Gastroesophageal sphincter (tissue), 4 donors: ENCODE results near the gene RAB17. TPM values are rescaled to one million over a fixed set of nuclear protein-coding genes. Genes with fewer than 3 reads are reported as not detected.
A peak's percentile ranks its signal among the peaks of the same experiment; 100 is the strongest.

Experiments used
- ATAC-seq: fragments of 150-250 bp; one replicate; pipeline ENCODE4 v1.9.1; 2016; ENCODE audit warnings: mild to moderate bottlenecking, moderate library complexity
- H3K27ac ChIP-seq, 4 donors: fragments of 200-600 bp; sonication (generic) in 3 of 4; 1 replicate in 3 of 4; 2 replicates in 1 of 4; pipeline ENCODE4 v1.5.1; 2016 to 2019
- H3K27me3 ChIP-seq: fragments of 200-600 bp; sonication (generic); one replicate; pipeline ENCODE4 v1.5.1; 2019
- H3K36me3 ChIP-seq, 2 donors: fragments of 200-600 bp; sonication (generic); one replicate each; pipeline ENCODE4 v1.5.1; 2019; ENCODE audit warnings: control low read depth in 1 of 2
- H3K4me1 ChIP-seq, 3 donors: fragments of 200-600 bp; sonication (generic); 1 replicate in 2 of 3; 2 replicates in 1 of 3; pipeline ENCODE4 v1.5.1; 2016 to 2019; ENCODE audit warnings: control low read depth in 2 of 3
- H3K4me3 ChIP-seq, 2 donors: fragments of 200-600 bp; sonication (generic); one replicate each; pipeline ENCODE4 v1.5.1; 2019; ENCODE audit warnings: mild to moderate bottlenecking in 1 of 2, moderate library complexity in 1 of 2
- H3K9me3 ChIP-seq, 3 donors: fragments of 200-600 bp; sonication (generic); one replicate each; pipeline ENCODE4 v1.5.1; 2017 to 2019; ENCODE audit warnings: control low read depth in 2 of 3
- EP300 ChIP-seq: sonication (generic); formaldehyde crosslinking; IDR thresholded peaks from one replicate; pipeline ENCODE4 v1.6.1; 2017; ENCODE audit warnings: antibody characterized with exemption, mild to moderate bottlenecking
- POLR2A ChIP-seq, 2 donors: fragments of 450-650 bp; IDR thresholded peaks; one replicate each; pipeline ENCODE4 v1.6.1; 2017; ENCODE audit warnings: antibody characterized with exemption in 2 of 2, mild to moderate bottlenecking in 2 of 2, moderate library complexity in 1 of 2
- POLR2AphosphoS5 ChIP-seq: sonication (generic); formaldehyde crosslinking; IDR thresholded peaks from one replicate; pipeline ENCODE4 v1.6.1; 2017; ENCODE audit warnings: antibody characterized with exemption
- WGBS, 2 donors: methylation state at CpG; one replicate each; pipeline ENCODE4 v1.1.5; 2018; ENCODE audit warnings: low coverage in 1 of 2; 5-methylcytosine and 5-hydroxymethylcytosine counted together
- total RNA-seq, 4 donors: library from RNA; depleted of rRNA; stranded (reverse); fragments of >200 nt; gene quantifications; one replicate each; pipeline ENCODE4 v1.1.0, GENCODE V29; 2016
- TF ChIP-seq, protein P1 (sequence below), 4 experiments: fragments of 200-600 bp in 2 of 4; fragments of 450-650 bp in 2 of 4; sonication (generic) in 1 of 4; IDR thresholded peaks; one replicate each; pipeline ENCODE4 v1.5.1; 2017 to 2019; ENCODE audit warnings: antibody characterized with exemption in 4 of 4, mild to moderate bottlenecking in 2 of 4, moderate library complexity in 2 of 4

Gene RAB17
- total RNA-seq, 4 donors from 2014 or later = 0.81 to 6.7 (median 3.2) TPM

DNA sequence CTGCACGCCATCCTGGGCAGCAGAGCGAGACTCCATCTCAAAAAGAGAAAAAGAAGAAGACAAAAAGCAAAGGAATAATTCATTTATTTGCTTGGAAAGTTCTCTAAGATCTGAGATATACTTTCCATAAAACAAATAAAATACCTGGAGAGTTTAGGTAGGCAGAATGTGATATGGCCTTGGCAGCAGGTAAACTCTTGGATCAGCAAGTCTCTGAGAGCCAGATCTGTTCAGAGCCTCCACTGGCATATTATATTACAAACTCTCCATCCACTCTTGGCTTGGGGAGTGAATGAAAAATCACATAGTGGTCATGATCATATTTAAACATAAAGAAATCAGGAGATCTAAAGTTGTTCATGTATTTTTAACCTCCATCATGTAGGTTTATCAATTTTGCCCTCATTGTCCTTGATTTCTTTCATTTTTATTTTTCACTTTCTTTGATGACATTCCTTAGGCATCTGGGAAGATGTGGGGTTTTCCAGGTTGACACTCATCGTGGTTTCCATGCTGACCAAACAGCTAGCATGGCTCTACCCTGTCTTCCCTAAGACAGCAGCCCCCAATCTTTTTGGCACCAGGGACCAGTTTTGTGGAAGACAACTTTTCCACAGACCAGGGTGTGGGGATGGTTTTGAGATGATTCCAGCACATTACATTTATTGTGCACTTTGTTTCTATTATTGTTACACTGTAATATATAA lies 47.0 kb upstream of the RAB17 start:
- no peak for ATAC-seq
- H3K27ac ChIP-seq = no peak overlapping the region
- 91 to 94% methylated on average over 1 to 3 of the region's 3 CpGs for WGBS, 2 donors
- no peak for TF ChIP-seq EP300
- no peak for TF ChIP-seq POLR2AphosphoS5
- no peak for TF ChIP-seq POLR2A (IDR thresholded peaks at IDR 0.05)
- TF ChIP-seq, protein P1, sequence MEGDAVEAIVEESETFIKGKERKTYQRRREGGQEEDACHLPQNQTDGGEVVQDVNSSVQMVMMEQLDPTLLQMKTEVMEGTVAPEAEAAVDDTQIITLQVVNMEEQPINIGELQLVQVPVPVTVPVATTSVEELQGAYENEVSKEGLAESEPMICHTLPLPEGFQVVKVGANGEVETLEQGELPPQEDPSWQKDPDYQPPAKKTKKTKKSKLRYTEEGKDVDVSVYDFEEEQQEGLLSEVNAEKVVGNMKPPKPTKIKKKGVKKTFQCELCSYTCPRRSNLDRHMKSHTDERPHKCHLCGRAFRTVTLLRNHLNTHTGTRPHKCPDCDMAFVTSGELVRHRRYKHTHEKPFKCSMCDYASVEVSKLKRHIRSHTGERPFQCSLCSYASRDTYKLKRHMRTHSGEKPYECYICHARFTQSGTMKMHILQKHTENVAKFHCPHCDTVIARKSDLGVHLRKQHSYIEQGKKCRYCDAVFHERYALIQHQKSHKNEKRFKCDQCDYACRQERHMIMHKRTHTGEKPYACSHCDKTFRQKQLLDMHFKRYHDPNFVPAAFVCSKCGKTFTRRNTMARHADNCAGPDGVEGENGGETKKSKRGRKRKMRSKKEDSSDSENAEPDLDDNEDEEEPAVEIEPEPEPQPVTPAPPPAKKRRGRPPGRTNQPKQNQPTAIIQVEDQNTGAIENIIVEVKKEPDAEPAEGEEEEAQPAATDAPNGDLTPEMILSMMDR (IDR thresholded peaks at IDR 0.05) = no peak
- H3K4me1 ChIP-seq = peaks cover 4 to 15% (median 8%) of the 10 kb centered on the region in 3 donors
- no peak overlapping the region for H3K4me3 ChIP-seq
- no peaks in the 10 kb centered on the region for H3K9me3 ChIP-seq
- H3K36me3 ChIP-seq = no peaks in the 10 kb centered on the region
- H3K27me3 ChIP-seq = no peaks in the 10 kb centered on the region

DNA sequence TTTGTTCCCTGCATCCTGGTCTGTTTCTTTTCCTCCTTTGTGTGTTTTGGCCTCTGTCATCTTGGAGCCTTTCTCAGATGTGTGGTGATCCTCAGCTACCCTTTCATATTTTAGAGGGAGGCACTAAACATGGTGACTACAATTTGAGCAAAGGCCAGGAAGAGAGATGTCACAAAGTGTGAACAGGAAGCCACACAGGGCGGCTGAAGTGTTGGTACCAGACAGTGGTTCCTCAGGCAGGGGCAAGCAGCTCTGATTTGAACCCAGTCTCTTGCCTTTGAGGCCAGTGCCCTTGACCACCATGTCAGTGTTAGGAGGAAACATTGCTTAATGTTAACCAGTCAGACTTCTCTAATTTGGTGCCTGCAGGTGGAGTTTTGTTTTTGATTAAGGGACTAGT lies 46.0 kb upstream of the RAB17 start:
- Histone ChIP-seq H3K36me3 (no peaks in the 10 kb centered on the region), H3K4me1 (peaks cover 4 to 25% (median 9%) of the 10 kb centered on the region in 3 donors), H3K4me3 (no peak overlapping the region), H3K9me3 (no peaks in the 10 kb centered on the region), H3K27me3 (no peaks in the 10 kb centered on the region), H3K27ac (no peak overlapping the region)
- 75% methylated on average over 1 of the region's 1 CpG; no CpG with 5 or more reads in 1 of the 2 donors for WGBS, 2 donors
- no peak for ATAC-seq
- TF ChIP-seq POLR2A (IDR thresholded peaks at IDR 0.05) (no peak), POLR2AphosphoS5 (no peak), EP300 (no peak)
- TF ChIP-seq, protein P1 (IDR thresholded peaks at IDR 0.05) = no peak

DNA sequence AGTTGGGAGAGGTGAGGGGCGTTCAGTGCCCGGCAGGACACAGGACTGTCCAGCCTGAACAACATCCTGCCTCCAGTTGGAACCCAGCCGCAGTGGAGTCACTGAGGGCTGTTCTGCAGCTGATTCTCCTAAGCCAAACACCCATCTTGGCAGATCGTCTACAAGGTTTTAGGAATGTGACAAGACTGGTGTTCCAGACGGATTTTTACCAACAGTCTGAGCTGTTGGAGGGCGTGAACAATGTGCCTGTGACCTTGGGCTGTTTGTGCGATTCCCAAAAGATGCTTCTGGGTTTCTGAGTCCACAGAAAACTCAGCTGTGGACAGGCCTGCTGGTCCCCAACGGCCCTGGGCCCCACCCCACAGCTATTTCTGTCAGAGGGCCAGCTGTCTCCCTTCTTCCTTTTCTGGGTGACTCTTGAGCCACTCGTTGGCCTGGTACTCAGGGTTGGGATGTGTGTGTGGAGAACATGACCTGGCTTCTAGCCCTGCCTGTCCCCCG lies 42.6 kb upstream of the RAB17 start:
- H3K36me3 ChIP-seq = no peaks in the 10 kb centered on the region
- TF ChIP-seq, protein P1 (IDR thresholded peaks at IDR 0.05) = no peak
- no peak overlapping the region for H3K4me3 ChIP-seq
- H3K27ac ChIP-seq = peak overlapping the region; percentile 69 to 86 (median 75)
- H3K27me3 ChIP-seq = no peaks in the 10 kb centered on the region
- peak; percentile 72 for ATAC-seq
- no peaks in the 10 kb centered on the region for H3K9me3 ChIP-seq
- peaks cover 7 to 60% (median 23%) of the 10 kb centered on the region in 3 donors for H3K4me1 ChIP-seq
- 55% methylated on average over 2 of the region's 10 CpGs; no CpG with 5 or more reads in 1 of the 2 donors for WGBS, 2 donors

DNA sequence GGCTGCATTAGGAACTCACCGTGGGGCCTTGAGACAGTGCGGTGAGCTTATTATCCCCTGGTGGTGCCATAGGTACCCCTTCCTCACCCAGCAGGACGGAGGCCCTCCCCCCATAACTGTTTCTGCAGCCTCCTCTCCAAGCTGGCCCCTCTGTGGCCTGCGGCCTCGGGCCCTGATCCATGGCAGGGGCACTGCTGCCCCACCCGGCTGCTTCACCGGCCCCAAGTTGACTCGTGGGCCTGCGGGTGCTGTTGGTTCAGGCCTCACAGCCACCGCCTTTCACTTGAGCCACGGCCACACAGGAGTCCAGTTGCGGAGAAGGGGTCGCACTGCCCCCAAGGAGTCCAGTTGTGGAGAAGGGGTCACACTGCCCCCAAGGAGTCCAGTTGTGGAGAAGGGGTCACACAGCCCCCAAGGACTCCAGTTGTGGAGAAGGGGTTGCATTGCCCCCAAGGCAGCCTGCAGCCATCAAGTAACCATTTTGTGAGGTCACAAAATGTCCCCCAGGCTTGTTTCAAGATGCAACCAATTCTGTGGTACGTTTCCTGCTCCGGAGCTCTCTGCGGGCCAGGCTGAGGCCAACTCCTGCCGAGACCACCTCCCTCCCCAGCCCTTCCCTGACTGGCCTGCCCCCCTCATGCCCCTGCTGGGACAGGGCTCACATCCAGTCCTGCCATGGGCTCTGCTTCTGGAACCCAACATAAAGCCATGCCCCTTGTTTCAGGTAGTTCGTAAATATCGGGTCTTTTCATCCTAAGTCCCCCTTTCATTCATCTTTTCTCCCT lies 41.5 kb upstream of the RAB17 start:
- H3K9me3 ChIP-seq = no peaks in the 10 kb centered on the region
- ATAC-seq = no peak
- 100% methylated on average over 3 of the region's 19 CpGs; no CpG with 5 or more reads in 1 of the 2 donors for WGBS, 2 donors
- H3K27ac ChIP-seq = no peak overlapping the region
- no peak overlapping the region for H3K4me3 ChIP-seq
- no peak for TF ChIP-seq POLR2A (IDR thresholded peaks at IDR 0.05)
- TF ChIP-seq, protein P1 (IDR thresholded peaks at IDR 0.05) = no peak
- no peak for TF ChIP-seq POLR2AphosphoS5
- no peak for TF ChIP-seq EP300
- no peaks in the 10 kb centered on the region for H3K27me3 ChIP-seq
- no peaks in the 10 kb centered on the region for H3K36me3 ChIP-seq
- H3K4me1 ChIP-seq = peaks cover 7 to 65% (median 23%) of the 10 kb centered on the region in 3 donors
